ENCODE results near the gene NLK.
"Not testable (repeated sequence)": the region's sequence is repeated elsewhere in the genome, so short reads cannot be mapped to it uniquely, and the experiment has no call there.

Gene NLK

GRCh38 chr17:28042657-28042720 lies at the start of gene NLK:
Gene NLK (plus strand): TSS chr17:28042677. CDS start chr17:28042874, 197 bp downstream.
- no peak for FAIRE-seq
- DNase-seq (ENCODE audit: insufficient read length, low spot score) = no peak

DNA sequence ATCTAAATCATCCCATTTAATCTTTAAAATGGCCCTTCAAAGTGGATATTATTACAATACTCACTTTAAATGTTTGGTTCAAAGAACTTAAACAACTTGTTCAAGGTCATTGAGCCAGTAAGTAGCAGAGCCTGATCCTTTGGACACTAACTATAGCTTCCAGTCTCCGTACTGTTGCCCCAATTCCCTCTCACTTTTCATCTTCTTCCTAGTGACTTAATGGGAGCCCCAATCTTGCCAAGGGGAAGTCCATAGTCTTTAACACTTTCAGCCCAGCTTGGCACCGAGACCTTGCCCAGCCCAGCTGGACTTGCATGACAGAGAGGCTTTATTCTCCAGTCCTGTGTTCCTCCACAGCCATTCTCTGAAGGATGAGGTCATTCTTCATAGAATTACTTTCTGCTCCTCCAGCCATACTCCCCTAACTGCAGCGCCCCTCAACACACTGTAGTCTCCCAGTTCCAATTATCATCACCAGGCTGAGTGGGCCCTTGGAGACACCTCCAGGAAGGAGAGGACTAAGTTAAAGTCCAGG lies 49.2 kb upstream of the NLK start:
- DNase-seq (ENCODE audit: insufficient read length, low spot score) (no peak), FAIRE-seq (no peak)

DNA sequence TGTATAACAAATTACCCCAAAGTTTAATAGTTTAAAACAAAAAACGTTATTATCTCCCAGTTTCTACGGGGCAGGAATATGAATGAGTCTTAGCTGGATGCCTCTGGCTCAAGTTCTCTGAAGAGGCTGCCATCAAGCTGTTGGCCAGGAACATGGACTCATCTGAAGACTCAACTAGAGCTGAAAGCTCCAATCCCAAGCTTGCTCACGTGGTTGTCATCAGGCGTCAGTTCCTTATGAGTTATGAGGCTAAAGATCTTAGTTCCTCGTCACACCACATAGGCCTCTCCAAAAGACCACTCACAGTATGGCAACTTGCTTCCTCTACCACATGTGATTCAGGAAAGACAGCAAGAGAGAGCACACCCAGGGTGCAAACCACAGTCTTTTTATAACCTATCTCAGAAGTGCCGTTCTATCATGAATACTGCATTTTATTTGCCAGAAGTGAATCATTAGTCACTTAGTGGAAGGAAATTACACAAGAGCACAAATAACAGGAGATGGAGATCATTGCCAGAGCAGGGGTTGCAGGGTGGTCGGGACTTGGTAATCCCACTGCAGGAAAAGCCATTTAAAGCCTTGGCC lies 48.7 kb upstream of the NLK start:
- no peak for DNase-seq (ENCODE audit: insufficient read length, low spot score)
- peak; percentile 54 for FAIRE-seq

- DNase-seq (ENCODE audit: insufficient read length, low spot score) = no peak
- FAIRE-seq = no peak
These were observed 47.9 kb upstream of the NLK start for GRCh38 chr17:27994586-27994985.

DNA sequence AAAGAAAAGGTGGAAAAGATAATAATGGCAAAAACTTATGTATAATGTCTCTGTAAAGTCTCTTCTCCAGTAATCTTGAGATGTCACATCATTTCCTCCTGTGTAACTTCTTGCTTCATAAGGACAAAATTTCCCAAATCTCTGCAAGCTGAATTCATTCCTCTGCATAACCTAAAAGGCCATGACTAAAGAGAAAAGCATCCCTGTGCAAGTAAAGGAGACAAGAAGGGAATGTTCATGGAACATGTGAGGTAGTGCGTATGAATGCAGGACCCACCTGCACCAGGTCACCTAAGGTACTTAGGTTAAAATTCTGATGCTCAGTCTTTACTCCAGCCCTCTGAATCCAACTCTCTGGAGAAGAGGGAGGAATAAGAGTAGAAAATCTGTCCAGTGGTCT lies 46.9 kb upstream of the NLK start:
- DNase-seq (ENCODE audit: insufficient read length, low spot score) = no peak
- FAIRE-seq = no peak

DNA sequence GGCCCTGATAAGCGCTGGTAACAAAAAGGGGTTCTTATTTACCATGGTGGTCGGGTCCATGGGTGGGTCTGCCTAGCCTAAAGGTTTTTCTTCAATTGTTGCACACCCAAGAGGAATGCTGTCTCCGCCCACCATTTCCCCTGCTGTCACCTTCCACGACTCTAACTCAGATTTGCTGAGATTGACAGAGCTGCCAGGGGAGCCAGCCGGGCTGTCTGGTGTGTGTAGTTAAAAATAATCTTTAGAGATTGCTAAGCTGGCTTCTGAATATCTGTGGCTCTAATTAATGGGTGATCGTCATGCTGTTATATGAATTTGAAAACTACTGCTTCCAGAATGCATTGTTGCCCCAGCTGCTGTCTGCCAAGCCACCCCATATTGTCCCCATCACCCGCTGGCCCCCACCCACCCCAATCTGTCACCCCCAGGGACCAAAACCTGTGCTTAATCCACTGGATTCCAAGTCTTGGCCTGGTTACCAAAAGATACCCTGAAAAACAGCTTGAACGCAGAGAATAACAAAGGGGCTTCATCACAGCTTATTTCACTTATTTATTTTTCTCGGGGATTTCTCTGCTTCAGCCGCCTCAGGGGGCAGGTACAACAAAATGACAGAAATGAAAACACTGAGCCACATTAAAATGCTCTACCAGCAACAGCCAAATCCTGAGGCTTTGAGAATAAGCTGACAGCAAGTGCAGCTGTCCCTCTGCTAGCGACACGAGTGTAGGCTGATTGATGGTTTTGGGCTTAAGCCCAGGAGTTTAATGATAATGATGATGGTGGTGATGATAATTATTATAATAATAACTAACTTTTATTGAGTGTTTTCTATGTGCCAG lies 46.1 kb upstream of the NLK start:
- no peak for FAIRE-seq
- no peak for DNase-seq (ENCODE audit: insufficient read length, low spot score)

DNA sequence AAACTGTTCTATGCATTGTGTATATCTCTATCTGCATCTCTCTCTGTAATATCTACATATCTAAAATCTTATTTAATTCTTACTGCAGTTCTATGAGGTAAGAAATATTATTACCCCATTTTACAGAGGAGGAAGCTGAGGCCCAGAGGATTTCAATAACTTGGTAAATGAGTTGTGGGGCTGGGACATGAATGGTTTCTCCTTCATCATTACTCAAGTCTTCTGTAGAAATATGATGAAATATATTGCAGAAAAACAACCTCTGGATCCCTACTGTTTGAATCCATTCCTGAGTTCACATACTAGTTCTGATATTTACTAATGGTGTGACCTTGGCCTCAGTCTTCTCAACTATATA lies 45.5 kb upstream of the NLK start:
- FAIRE-seq = no peak

GRCh38 chr17:27997522-27997921 lies 45.0 kb upstream of the NLK start:
- FAIRE-seq = no peak

More for the DNA sequence above, 45.5 kb upstream of the NLK start:
- DNase-seq (ENCODE audit: insufficient read length, low spot score) = no peak

GRCh38 chr17:28001149-28001548 lies 41.3 kb upstream of the NLK start:
- DNase-seq (ENCODE audit: insufficient read length, low spot score) = no peak
- no peak for FAIRE-seq

More at GRCh38 chr17:27997522-27997921, 45.0 kb upstream of the NLK start:
- no peak for DNase-seq (ENCODE audit: insufficient read length, low spot score)

DNA sequence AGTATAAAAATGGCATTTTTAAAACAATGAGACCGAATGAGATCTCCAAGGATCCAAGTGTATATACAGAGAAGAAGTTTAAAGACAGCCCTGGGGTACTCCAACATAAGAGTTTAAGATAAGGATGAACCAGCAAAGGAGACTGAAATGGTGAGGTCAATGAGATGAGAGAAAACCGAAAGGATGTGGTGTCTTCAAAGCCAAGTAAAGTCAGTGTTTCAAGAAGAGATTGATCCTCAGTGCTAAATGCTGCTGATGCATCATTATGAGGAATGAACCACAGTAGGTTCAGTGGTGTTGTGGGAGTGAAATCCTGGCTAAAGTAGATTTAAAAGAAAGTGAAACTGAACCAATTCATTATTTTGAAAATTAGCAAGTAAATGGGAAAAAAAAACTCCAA lies 38.1 kb upstream of the NLK start:
- DNase-seq (ENCODE audit: insufficient read length, low spot score) (no peak), FAIRE-seq (no peak)

DNA sequence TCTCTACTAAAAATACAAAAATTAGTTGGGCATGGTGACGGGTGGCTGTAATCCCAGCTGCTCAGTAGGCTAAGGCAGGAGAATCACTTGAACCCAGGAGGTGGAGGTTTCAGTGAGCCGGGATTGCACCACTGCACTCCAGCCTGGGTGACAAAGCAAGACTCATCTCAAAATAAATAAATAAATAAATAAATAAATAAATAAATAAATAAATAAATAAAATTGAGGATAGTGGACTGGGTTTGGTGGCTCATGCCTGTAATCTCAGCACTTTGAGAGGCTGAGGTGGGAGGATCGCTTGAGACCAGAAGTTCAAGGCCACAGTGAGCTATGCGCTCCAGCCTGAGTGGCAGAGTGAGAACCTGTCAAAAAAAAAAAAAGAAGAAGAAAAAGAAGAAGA lies 34.6 kb upstream of the NLK start:
- not testable (repeated sequence) for FAIRE-seq; DNase-seq (ENCODE audit: insufficient read length, low spot score)

GRCh38 chr17:28008513-28008912 lies 34.0 kb upstream of the NLK start:
- DNase-seq (ENCODE audit: insufficient read length, low spot score) = peak; percentile 59
- FAIRE-seq = peak; percentile 13

DNA sequence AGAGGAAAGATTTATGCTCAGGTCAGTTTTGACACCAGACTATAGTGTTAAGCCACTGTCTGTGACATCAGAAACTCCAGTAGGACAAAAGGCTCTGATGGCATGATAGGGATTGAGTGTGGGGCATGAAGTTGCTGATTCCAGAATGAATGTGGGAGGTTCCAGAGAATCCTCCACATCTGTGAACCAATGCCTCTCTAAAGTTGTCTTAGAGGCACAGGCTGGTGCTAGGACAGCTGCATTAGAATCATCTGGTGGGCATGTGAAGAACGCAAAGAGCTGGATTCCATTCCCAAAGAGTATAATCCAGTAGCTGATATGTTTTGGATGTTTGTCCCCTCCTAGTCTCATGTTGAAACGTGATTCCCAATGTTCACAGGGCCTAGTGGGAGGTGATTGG lies 32.1 kb upstream of the NLK start:
- FAIRE-seq (no peak), DNase-seq (ENCODE audit: insufficient read length, low spot score) (no peak)

- DNase-seq (ENCODE audit: insufficient read length, low spot score) (no peak), FAIRE-seq (no peak)
These were observed 23.9 kb upstream of the NLK start for GRCh38 chr17:28018439-28019070.

DNA sequence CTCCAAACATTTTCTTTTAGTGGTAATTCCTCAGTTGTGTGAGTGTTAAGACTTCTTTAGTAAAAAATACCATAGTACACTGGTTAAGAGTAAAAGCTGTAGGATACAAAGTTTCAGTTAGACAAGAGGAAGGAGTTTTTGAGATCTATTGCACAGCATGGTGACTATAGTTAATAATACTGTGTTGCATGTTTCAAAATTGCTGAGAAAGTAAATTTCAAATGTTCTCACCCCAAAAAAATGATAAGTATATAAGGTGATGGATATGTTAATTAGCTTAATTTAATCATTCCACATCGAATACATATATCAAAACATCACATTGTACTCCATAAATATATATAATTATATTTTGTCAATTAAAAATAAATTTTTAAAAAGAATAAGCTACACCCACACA lies 22.0 kb upstream of the NLK start:
- DNase-seq (ENCODE audit: insufficient read length, low spot score) (no peak), FAIRE-seq (no peak)

DNA sequence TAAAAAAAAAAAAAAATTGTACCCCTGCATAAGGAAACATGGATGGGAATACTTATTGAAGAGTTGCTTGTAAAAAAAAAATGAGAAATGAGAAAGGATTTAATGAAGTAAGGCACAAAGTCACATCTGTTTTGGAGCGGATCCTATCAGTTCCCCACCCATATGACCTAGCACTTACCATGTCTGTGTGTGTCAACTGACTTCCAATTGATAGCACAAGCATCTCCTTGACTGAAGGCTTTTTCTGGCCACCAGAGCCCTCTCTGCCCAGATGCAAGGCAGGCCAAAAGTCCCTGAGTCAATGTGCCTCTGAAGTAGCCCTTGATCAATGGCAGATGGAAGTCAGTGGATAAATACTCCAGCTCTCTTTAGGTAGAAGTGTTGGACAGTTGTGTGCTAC lies 13.4 kb upstream of the NLK start:
- DNase-seq (ENCODE audit: insufficient read length, low spot score) (no peak), FAIRE-seq (no peak)

DNA sequence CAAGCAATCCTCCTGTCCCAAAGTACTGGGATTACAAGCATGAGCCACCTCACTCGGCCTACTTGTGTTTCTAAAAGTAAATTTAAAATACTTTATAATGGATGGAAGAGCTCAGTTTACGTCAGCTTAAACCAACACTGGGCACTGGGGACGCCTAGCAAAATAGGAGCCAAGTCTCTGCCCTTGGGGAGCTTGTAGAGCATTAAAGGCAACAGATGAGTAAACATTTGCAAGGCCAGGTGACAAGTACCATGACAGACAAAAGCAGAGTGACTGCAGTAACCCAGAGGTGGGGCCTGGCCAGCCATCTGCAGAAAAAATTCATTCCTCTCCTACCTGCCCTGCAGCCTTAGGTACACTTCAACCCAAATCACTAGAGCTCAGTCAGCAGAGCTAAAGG lies 12.1 kb upstream of the NLK start:
- FAIRE-seq = no peak

GRCh38 chr17:28031174-28031573 lies 11.3 kb upstream of the NLK start:
- FAIRE-seq (no peak), DNase-seq (ENCODE audit: insufficient read length, low spot score) (no peak)

More for the DNA sequence above, 12.1 kb upstream of the NLK start:
- DNase-seq (ENCODE audit: insufficient read length, low spot score) = no peak

DNA sequence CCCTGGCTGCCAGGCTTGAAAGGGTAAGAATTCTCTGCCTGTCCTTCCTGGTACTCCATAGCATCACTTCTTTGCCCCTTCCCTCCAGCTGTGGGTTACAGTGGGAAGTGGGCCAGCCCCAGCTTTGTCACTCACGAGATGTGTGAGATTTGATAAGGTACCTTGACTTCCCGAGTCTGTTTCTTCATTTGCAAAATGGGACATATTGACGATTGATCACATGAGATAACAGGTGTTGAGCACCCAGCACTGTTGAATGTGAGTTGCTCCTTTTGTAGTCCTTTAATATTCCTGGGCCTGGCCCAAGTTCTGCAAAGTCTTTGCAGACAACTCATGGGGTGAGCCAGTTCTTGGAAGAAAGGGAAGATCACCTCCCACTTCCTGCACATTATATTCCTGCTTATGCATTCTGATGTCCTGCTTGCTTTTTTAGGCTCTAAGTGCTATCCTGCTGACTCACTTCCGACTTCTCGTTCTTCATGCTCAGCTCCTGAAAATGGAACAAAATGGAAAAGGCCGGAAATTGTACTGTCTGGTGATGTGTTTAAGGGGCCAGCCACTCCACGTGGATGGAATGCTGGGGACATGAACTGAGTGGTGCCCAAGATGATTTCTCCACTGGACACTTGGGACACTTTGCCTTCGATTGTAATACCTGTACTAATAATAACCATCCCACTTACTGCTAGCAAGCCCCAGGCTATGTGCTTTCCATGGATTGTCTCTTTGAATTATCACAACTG lies 8.3 kb upstream of the NLK start:
- FAIRE-seq (peak; percentile 87), DNase-seq (ENCODE audit: insufficient read length, low spot score) (peak; percentile 63)

DNA sequence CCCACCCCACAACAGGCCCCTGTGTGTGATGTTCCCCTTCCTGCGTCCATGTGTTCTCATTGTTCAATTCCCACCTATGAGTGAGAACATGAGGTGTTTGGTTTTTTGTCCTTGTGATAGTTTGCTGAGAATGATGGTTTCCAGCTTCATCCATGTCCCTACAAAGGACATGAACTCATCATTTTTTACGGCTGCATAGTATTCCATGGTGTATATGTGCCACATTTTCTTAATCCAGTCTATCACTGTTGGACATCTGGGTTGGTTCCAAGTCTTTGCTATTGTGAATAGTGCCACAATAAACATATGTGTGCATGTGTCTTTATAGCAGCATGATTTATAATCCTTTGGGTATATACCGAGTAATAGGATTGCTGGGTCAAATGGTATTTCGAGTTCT lies 7.0 kb upstream of the NLK start:
- not testable (repeated sequence) for DNase-seq (ENCODE audit: insufficient read length, low spot score); FAIRE-seq

DNA sequence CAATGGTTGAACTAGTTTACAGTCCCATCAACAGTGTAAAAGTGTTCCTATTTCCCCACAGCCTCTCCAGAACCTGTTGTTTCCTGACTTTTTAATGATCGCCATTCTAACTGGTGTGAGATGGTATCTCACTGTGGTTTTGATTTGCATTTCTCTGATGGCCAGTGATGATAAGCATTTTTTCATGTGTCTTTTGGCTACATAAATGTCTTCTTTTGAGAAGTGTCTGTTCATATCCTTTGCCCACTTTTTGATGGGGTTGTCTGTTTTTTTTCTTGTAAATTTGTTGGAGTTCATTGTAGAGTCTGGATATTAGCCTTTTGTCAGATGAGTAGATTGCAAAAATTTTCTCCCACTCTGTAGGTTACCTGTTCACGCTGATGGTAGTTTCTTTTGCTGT lies 6.6 kb upstream of the NLK start:
- DNase-seq (ENCODE audit: insufficient read length, low spot score); FAIRE-seq: not testable (repeated sequence)

DNA sequence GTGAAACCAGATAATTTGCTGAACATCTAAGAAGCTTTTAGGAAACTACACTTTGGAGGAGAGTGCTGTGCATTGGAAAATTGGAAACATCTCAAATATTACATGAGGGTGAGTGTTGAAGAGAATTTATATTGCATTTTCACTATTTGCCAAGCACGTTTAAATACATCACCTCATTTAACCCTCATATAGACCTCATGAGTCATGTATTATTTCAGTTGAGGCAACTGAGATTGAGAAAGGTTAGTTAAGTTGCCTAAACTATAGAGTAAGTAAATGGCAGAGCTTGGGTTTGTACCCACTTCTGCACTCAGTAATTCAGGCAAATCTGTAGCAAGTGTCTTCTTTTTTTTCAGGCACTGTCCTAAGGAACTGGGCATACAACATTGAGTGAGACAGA lies 3.7 kb upstream of the NLK start:
- no peak for DNase-seq (ENCODE audit: insufficient read length, low spot score)
- no peak for FAIRE-seq
